ENCODE data around the gene PWWP3B. TPM values are rescaled to one million over a fixed set of nuclear protein-coding genes. Genes with fewer than 3 reads are reported as not detected.

PWWP3B gene
- total RNA-seq, 1 experiment from 2014 or later: 0.26 TPM

DNA sequence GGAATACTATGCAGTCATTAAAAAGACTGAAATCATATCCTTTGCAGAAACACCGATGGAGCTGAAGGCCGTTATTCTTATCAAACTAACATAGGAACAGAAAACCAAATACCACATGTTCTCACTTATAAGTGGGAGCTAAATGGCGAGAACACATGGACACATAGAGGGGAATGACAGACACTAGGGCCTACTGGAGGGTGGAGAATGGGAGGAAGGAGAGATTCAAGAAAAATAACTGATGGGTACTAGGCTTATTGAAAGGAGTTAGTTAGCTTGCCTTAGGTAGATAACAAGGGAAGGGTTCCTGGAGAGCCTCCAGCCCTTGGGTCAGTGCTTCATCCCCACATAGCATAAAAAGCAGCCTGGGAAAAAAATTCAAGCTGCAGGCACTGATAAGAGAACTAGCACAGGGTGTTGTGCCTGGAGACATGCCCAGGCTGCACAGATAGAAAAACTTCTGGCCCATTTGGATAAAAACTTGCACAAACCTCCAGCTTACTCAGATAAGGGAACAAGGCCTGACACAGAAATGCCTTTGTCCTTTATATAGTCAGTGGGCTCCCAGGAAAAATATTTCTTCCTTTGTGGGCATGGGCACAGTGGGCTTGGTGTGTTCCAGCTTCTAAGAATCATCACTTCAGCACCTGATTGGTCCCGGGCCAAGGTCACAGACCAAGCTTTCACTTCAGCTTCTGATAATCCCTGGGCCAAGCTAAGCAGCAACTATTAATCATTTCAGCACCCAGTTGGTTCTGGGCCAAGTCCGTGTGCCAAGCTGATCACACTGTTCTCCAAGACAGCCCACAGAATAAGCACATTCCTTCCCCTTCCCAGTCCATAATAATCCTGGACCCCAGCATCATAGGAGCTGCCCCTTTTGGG lies 23.1 kb upstream of the PWWP3B start:
- Histone ChIP-seq H3K27ac (ENCODE audit: insufficient read length, low read depth, low read length) (no peak overlapping the region), H2BK20ac (ENCODE audit: low read depth, low read length, poor library complexity, severe bottlenecking) (no peak overlapping the region), H2BK15ac (ENCODE audit: low read depth, low read length) (no peak overlapping the region), H2BK12ac (ENCODE audit: insufficient read length, low read depth, low read length) (no peak overlapping the region), H3K23ac (ENCODE audit: insufficient read length, low read depth, low read length) (no peak overlapping the region), H3K4ac (ENCODE audit: low read depth, low read length) (no peak overlapping the region), H3K27me3 (ENCODE audit: insufficient read depth, low read length) (no peaks in the 10 kb centered on the region), H3K9ac (ENCODE audit: extremely low read depth, insufficient read length, low read length) (no peak overlapping the region), H2BK5ac (ENCODE audit: insufficient read length, low read length) (no peak overlapping the region), H4K5ac (ENCODE audit: insufficient read length, low read depth, low read length) (no peak overlapping the region), H3K23me2 (ENCODE audit: insufficient read length, low read depth, low read length, poor library complexity, severe bottlenecking) (no peaks in the 10 kb centered on the region), H3T11ph (ENCODE audit: low read length) (no peak overlapping the region), H3K56ac (ENCODE audit: insufficient read length, low read depth, low read length) (no peak overlapping the region), H2AFZ (ENCODE audit: low read length) (no peak overlapping the region), H4K20me1 (ENCODE audit: control insufficient read depth, insufficient read depth, insufficient read length) (no peaks in the 10 kb centered on the region), H2BK120ac (ENCODE audit: low read depth, low read length, poor library complexity, severe bottlenecking) (no peak overlapping the region), H3K79me1 (ENCODE audit: insufficient read depth, low read depth, low read length, poor library complexity, severe bottlenecking) (no peaks in the 10 kb centered on the region), H3K14ac (ENCODE audit: insufficient read depth, low read length) (no peak overlapping the region), H4K8ac (replicated peaks; ENCODE audit: insufficient read length, low read depth, low read length) (no peak overlapping the region), H3K4me2 (ENCODE audit: insufficient read depth, insufficient read length, low read length) (no peak overlapping the region), H3K4me1 (ENCODE audit: insufficient read depth, low read length) (no peaks in the 10 kb centered on the region), H4K91ac (ENCODE audit: insufficient read length, low read depth, low read length) (no peak overlapping the region), H3K79me2 (ENCODE audit: insufficient read depth, low read length) (no peaks in the 10 kb centered on the region), H3K9me3 (ENCODE audit: control insufficient read depth, low read depth, low read length) (peaks cover 6% of the 10 kb centered on the region), H2AK5ac (ENCODE audit: insufficient read length, low read length) (no peak overlapping the region), H3K18ac (ENCODE audit: insufficient read length, low read depth, low read length) (no peak overlapping the region)
- Mint-ChIP-seq H3K9me3 (peaks cover 72 to 87% of the 10 kb centered on the region in 2 experiments), H3K36me3 (ENCODE audit: insufficient read depth in 1 of 3, low read depth in 3 of 3) (peaks cover 4 to 29% (median 4%) of the 10 kb centered on the region in 3 experiments; a peak in 4 of 7 replicates), H3K4me3 (no peak overlapping the region), H3K27ac (no peak overlapping the region), H3K4me1 (no peaks in the 10 kb centered on the region), H3K27me3 (ENCODE audit: low read depth) (peaks cover 7% of the 10 kb centered on the region)
- DNase-seq: no peak
- TF ChIP-seq, protein P1, sequence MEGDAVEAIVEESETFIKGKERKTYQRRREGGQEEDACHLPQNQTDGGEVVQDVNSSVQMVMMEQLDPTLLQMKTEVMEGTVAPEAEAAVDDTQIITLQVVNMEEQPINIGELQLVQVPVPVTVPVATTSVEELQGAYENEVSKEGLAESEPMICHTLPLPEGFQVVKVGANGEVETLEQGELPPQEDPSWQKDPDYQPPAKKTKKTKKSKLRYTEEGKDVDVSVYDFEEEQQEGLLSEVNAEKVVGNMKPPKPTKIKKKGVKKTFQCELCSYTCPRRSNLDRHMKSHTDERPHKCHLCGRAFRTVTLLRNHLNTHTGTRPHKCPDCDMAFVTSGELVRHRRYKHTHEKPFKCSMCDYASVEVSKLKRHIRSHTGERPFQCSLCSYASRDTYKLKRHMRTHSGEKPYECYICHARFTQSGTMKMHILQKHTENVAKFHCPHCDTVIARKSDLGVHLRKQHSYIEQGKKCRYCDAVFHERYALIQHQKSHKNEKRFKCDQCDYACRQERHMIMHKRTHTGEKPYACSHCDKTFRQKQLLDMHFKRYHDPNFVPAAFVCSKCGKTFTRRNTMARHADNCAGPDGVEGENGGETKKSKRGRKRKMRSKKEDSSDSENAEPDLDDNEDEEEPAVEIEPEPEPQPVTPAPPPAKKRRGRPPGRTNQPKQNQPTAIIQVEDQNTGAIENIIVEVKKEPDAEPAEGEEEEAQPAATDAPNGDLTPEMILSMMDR (conservative IDR thresholded peaks at IDR 0.05): no peak
- WGBS (ENCODE audit: extremely low coverage, insufficient read length, low lambda C conversion rate): no CpG with 5 or more reads among the region's 5 CpGs

All from H9 (cell line).